A673 (cell line): ENCODE data around the gene VMO1.

Experiments
- CTCF ChIP-seq: fragments of 300-800, 200-600 bp; sonication (generic); conservative IDR thresholded peaks from 2 replicates; pipeline ENCODE4 v1.5.1; 2017; ENCODE audit warnings: low read depth, mild to moderate bottlenecking, antibody characterized with exemption, low read length, moderate library complexity, mixed read lengths
- EZH2 ChIP-seq: fragments of 200-600 bp; sonication (generic); IDR thresholded peaks from 2 replicates; pipeline ENCODE4 v1.6.1; 2017; ENCODE audit warnings: borderline replicate concordance, low read depth, mild to moderate bottlenecking, mixed read lengths, antibody characterized with exemption, low read length; ENCODE audit not compliant: poor library complexity, severe bottlenecking

GRCh38 chr17:4768298-4768697 lies 17.9 kb downstream of the VMO1 start:
- TF ChIP-seq CTCF (no peak), EZH2 (no peak)
